Inflammatory macrophage treated with lipopolysaccharide for 1 hour (primary cell): ENCODE data around the gene NALCN.

ENCODE experiments used
- DNase-seq, 2 donors: peaks; one replicate each; pipeline ENCODE4 v3.0.0-alpha.2; 2020 to 2022

NALCN gene

GRCh38 chr13:101111894-101112293 lies 304.4 kb downstream of the NALCN start:
- no peak for DNase-seq

DNA sequence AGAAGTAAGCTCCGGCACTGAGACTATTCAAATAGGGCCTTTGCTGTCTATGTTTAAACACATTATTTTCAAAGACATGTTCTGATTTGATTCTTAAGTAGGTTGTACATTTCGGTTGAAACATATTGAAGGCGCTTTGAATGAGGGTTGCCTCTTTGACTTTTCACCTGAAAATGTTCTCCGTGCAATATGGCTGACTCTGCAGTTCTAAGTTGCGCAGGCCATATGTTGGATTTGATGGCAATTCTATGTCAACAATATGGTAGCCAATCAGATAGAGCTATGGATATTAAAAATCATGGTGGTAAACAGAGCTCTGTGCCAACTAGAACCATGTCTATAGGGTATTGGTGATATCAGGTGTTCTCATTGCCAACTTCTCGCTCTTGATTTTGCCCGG lies 307.3 kb downstream of the NALCN start:
- DNase-seq, result no peak

DNA sequence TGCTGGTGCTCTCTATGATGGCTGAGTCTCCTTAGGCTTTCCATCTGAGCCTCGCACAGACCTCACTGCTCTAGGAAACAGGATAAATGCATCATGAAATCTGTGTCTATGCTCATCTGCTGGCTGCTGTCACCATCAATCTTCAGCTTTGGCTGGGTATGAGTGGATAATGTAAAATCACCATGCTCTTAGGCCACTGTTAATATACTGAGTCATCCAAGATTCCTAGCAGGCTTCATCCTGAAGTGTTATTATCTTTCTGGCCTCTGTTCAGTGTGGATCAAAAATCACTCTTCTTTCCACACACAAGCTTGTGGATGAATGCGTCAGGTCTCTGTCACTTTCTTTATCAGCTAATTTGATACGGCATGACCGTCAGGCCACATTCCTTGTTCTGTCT lies 317.4 kb downstream of the NALCN start:
- DNase-seq, result no peak

DNA sequence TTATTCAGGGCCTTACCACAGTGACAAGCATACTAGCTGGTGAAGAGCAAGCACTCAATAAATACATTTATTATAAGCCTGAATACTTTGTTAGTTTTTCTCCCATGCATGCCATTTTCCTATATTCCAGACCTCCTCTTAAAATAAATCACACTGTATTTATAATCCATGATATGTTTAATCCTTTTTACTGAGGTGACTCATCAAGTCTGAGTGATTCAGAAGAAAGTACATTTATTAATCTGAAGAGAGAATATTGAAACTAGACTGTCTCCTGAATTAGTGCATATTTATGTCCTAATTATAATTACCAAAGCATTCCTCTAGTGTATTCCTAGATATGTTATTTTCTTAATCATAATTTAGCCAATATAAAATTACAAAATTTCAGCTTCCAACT lies 323.3 kb downstream of the NALCN start:
- DNase-seq, result no peak

DNA sequence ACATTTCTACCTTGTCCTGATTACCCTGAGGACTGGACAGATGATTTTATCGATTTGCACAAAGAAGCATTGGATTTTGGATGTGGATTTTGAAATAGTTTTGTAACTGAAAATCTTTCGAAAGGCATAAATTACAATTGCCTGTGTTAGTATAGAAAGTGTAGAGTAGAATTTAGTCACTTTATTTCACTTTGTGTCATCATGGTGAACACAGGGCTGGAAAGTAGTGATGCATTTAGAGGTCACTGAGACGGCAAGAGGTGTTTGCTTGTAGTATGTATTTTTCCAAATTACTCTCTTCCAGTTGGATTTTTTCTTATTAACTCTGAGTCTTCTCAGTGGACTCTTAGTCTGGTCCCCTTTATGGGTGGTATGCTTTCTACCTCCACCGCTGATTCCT lies 326.0 kb downstream of the NALCN start:
- no peak for DNase-seq

GRCh38 chr13:101085551-101085950 lies 330.8 kb downstream of the NALCN start:
- no peak for DNase-seq

- DNase-seq, result no peak
Measured at GRCh38 chr13:101082441-101082840, 333.9 kb downstream of the NALCN start.

DNA sequence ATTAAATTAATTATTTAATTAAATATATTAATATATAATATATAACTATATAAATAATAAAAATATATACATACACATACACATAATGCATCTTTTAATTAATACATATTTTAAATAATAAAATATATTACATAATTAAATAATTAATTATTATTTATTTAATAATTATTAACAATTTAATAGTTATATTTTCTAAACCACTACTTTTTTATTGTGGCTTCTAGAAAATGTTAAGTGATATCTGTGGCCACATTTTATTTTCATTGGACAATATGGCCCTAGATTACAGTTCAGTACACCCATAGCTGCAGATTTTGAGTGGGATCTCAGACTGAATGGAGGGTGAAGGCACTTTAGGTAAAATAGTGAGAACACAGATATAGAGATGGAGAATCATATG lies 335.7 kb downstream of the NALCN start:
- no peak for DNase-seq

- no peak for DNase-seq
Measured at GRCh38 chr13:101065329-101065728, 351.0 kb downstream of the NALCN start.

- no peak for DNase-seq
Measured at GRCh38 chr13:101059793-101060192, 356.5 kb downstream of the NALCN start.

- no peak for DNase-seq
Measured at GRCh38 chr13:101058841-101059240, 357.5 kb downstream of the NALCN start.

DNA sequence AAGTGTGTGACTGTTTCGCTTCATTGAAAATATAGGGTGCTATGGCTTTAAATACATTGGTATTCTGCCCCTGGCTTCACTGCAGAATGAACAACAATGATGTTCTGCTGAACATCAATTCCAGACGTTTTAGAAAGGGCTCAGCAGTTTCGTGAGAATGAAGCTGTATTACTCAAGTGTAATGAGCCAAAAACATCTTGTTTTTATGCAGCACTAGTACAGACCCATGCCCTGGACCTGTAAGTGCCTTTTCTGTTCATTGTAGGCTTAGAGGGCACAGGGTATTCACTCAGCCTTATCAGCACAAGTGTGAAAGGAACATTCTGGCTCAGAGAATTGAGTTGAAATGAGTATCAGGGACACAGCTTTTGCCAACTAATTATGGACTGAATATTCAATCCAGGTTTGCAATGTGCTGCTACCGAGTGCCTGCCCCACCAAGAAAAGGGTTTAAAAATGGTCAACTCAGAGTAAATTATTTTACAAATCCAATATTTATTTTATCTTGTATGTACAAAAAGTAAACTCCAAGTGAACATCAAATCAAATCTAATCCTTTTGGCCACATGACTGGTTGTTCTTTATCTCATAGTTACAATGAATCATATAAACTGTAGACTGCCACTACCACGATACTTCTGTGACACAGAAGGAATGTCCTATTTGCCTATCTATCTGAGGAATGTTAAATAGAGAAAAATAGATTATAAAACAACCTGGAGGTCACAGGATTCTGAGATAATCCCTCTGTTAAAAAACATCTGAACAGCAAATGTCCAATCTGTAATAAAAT lies 362.8 kb downstream of the NALCN start:
- no peak for DNase-seq

- DNase-seq, result no peak
Measured at GRCh38 chr13:101049166-101049850, 367.0 kb downstream of the NALCN start.

GRCh38 chr13:101036546-101036945 lies 379.8 kb downstream of the NALCN start:
- no peak for DNase-seq

DNA sequence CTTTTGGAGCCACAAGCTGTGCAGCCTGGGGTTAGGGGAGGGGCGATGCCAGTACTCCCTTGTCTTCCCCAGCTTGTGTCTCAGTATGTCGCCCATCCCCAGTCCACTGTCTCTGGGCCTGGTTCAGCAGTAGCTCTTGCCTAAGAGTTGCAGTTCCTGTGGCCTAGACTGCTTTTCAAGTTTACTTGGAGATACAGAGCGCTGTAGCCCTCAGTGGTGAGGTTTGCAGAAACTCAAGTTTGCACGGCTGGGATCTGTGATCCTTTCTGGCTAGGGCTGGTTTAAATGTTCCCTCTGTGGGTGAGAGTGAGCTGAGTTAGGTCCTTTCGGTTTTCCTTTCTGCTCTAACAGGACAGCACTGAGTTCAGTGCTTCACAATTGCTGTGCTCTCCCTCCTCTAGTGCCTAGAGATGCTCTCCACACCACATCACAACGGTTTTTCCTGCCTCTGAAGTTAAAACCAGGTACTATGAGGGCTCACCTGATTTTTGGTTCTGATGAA lies 381.1 kb downstream of the NALCN start:
- no peak for DNase-seq

GRCh38 chr13:101026736-101027398 lies 389.4 kb downstream of the NALCN start:
- no peak for DNase-seq

- DNase-seq, result no peak
Measured at GRCh38 chr13:101026328-101026727, 390.0 kb downstream of the NALCN start.

DNA sequence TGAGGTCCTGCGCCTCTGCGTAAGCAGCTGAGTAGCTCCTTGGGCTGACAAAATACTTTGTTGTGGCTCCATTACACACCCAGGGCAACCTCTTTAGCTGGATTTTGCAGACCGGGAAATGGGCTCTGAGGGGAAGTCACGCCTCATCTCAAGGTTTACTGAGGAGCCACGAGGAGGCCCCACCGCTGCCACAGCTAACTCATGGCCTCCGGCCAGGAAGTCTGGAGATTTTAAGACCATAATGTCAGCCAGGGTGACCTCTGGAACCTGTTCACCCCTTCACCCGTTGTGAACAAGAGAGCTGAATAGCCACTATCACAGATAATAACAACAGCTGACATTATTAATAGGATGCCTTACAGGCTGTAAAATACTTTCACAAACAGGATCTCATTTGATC lies 390.4 kb downstream of the NALCN start:
- DNase-seq, result no peak

- DNase-seq, result no peak
Measured at GRCh38 chr13:101025519-101025918, 390.8 kb downstream of the NALCN start.

DNA sequence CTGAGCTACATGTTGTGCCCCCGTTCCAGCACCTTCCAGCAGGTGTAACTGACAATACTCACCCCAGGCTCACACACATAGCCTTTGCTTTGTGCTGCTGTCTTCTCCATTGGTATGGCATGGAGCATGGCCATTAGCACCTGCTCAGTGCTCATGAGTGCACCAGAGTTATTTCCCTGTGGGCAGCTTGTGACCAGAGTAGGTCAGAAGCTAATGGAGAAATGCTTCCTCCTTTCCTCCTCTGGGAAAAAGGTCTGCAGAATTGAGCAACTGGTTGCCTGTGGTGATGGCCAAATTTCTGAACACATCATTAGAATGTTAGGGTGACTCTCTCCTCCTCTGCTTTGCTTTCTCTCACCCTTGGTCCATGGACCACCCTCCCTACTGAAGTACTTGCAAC lies 397.2 kb downstream of the NALCN start:
- no peak for DNase-seq

- DNase-seq, result no peak
Measured at GRCh38 chr13:101018720-101019119, 397.6 kb downstream of the NALCN start.

DNA sequence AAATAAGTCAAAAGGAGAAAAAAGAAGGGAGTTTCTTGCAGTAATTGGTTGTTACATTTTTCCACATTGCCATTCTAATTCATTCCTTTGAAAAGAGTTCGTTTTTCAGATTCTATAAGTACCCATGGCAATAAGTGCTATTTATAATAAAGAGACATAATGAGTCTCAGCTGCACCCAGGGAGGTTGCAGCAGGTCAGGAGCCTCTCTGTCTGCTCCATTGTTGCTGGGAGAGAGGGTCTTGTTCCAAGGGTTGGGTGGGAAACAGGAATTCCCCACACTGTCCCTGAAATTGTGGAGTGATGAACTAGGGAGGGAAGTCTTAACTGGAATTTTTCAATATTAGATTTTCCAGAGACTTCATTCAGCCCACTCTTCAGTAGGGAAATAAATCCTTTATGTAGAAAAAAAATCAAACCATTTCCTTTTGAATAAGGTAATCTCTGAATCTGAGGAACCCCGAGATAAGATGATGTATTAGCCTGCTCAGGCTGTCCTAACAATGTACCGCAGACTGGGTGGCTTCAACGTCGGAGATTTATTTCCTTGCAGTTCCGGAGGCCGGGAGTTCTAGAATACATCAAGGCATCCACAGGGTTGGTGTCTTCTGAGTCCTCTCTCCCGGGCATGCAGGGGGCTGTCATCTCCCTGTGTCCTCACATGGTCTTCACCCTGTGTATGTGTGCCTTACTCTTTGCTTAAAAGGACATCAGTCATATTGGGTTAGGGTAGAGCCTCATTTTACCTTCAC lies 399.0 kb downstream of the NALCN start:
- DNase-seq, result no peak

GRCh38 chr13:101016475-101016874 lies 399.8 kb downstream of the NALCN start:
- DNase-seq, result no peak
